GM18526 (cell line): ENCODE data around the gene CCDC157.

Experiments used
- POLR2A ChIP-seq: IDR thresholded peaks from 3 replicates; pipeline ENCODE4 v1.6.1; 2011; ENCODE audit not compliant: insufficient read length; ENCODE audit errors: extremely low read depth

Gene CCDC157

GRCh38 chr22:30337461-30337778 lies 19.4 kb upstream of the CCDC157 start:
- TF ChIP-seq POLR2A = no peak

GRCh38 chr22:30338802-30339201 lies 18.0 kb upstream of the CCDC157 start:
- TF ChIP-seq POLR2A = no peak

- TF ChIP-seq POLR2A = no peak
These were observed 15.7 kb upstream of the CCDC157 start for GRCh38 chr22:30340911-30341685.

GRCh38 chr22:30344447-30345200 lies 12.2 kb upstream of the CCDC157 start:
- no peak for TF ChIP-seq POLR2A

GRCh38 chr22:30347255-30347892 lies 9.4 kb upstream of the CCDC157 start:
- TF ChIP-seq POLR2A = no peak

GRCh38 chr22:30348404-30348803 lies 8.4 kb upstream of the CCDC157 start:
- no peak for TF ChIP-seq POLR2A

GRCh38 chr22:30348809-30349208 lies 8.0 kb upstream of the CCDC157 start:
- TF ChIP-seq POLR2A = no peak

- no peak for TF ChIP-seq POLR2A
These were observed 5.6 kb upstream of the CCDC157 start for GRCh38 chr22:30351226-30351625.

GRCh38 chr22:30354644-30355043 lies 2.2 kb upstream of the CCDC157 start:
- no peak for TF ChIP-seq POLR2A

- TF ChIP-seq POLR2A = no peak
These were observed 396 bp downstream of the CCDC157 start for GRCh38 chr22:30357236-30357570.

- TF ChIP-seq POLR2A = no peak
These were observed 926 bp downstream of the CCDC157 start for GRCh38 chr22:30357650-30358215.

- TF ChIP-seq POLR2A = no peak
These were observed 1.7 kb downstream of the CCDC157 start for GRCh38 chr22:30358541-30358940.

GRCh38 chr22:30361916-30362650 lies 5.3 kb downstream of the CCDC157 start:
- TF ChIP-seq POLR2A = no peak

- TF ChIP-seq POLR2A = no peak
These were observed 6.0 kb downstream of the CCDC157 start for GRCh38 chr22:30362651-30363281.

GRCh38 chr22:30365891-30366290 lies 9.1 kb downstream of the CCDC157 start:
- TF ChIP-seq POLR2A = no peak
